Activated CD8-positive, alpha-beta memory T cell treated with anti-CD3 and anti-CD28 coated beads for 24 hours (primary cell): Measurements from ENCODE around the gene DNAJA4.

Experiments used
- DNase-seq: peaks from one replicate; pipeline ENCODE4 v3.0.0-alpha.2; 2020

The DNAJA4 gene

GRCh38 chr15:78284758-78285157 is 20.4 kb downstream of the DNAJA4 start:
- DNase-seq: no peak

DNA sequence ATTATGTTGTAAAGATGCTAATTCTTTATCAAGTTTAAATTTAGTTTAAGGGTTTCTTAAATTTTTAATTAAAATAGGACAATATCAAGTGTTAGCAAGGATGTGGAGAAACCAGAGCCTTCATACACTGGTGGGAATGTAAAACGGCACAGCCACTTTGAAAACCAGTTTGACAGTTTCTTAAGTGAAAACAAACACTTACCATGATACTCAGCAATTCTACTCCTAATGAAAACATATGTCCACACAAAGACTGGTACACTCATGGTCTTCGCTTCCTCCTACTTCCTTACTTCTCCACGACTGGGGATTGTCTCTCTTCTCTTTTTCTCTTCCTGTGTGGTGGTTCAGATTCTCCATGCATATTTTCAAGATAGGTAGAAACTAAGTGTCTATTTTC is 25.9 kb downstream of the DNAJA4 start:
- DNase-seq: no peak

DNA sequence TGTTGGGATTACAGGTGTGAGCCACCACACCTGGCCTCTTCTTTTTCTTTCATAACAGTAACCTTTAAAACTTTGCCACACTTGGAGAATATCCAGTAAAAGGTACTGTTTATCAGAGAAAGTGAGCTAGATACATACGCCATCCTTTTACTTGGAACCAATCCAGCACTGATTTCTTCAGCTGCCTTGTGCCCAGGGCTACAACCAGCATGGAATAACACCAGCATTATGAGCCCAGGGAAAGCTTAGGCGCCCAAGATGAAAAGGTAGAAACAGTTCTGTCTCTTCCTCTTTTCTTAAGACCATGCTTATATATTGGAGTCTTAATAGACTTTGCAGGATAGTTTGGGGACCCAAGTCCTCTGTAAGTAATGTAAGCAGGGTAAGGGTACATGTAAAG is 26.7 kb downstream of the DNAJA4 start:
- no peak for DNase-seq

- no peak for DNase-seq
These were observed 27.3 kb downstream of the DNAJA4 start for GRCh38 chr15:78291698-78292097.

GRCh38 chr15:78292219-78292618 is 27.9 kb downstream of the DNAJA4 start:
- DNase-seq: no peak

DNA sequence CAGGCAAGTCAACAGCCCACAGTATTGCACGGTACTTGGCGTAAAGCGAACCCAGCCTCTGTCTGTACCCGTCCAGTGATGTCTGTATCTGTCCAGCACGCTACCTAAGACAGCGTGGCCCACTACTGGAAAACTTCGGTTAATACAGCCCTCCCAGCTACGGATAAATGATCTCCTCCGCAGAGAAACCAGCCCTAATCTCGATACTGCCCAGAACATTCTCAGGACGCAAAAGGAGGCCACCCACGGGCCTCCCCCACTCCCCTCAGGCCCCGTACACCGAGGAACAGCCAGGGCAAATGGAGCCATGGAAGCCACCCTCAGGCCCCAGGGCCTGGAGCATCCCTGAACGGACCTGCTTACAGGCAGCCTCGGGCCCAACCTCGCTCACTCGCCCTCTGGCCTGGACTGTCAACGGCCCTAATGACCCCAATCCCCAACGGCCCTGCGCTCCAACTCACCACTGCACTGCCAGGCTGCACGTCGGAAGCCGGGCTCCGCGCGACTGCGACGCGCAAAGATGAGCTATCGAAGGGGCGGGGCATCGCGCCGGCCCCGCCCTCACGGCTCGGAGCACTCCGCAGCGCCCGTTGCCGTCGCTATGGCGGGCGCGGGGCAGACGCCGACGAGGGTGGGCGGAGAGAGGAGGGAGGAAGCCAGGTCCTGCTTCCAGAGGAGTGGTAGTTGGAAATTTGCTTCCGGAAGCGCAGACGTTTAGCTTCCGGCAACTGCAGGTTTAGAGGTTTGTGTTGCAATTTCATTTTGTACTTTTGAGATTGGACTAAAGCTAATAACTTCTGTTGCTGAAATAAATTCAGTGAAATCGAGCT is 35.0 kb downstream of the DNAJA4 start, which contains the start of gene SKIC8:
SKIC8 (minus strand) TSS at position 509 of the 830 bp plus-strand sequence. CDS start 3,923 bp downstream, outside the sequence.
- peak; percentile 94 for DNase-seq

- DNase-seq: no peak
These were observed 37.0 kb downstream of the DNAJA4 start for GRCh38 chr15:78301326-78301725.

- no peak for DNase-seq
These were observed 37.5 kb downstream of the DNAJA4 start for GRCh38 chr15:78301828-78302227.

GRCh38 chr15:78302579-78303312 is 38.4 kb downstream of the DNAJA4 start:
- DNase-seq: no peak

DNA sequence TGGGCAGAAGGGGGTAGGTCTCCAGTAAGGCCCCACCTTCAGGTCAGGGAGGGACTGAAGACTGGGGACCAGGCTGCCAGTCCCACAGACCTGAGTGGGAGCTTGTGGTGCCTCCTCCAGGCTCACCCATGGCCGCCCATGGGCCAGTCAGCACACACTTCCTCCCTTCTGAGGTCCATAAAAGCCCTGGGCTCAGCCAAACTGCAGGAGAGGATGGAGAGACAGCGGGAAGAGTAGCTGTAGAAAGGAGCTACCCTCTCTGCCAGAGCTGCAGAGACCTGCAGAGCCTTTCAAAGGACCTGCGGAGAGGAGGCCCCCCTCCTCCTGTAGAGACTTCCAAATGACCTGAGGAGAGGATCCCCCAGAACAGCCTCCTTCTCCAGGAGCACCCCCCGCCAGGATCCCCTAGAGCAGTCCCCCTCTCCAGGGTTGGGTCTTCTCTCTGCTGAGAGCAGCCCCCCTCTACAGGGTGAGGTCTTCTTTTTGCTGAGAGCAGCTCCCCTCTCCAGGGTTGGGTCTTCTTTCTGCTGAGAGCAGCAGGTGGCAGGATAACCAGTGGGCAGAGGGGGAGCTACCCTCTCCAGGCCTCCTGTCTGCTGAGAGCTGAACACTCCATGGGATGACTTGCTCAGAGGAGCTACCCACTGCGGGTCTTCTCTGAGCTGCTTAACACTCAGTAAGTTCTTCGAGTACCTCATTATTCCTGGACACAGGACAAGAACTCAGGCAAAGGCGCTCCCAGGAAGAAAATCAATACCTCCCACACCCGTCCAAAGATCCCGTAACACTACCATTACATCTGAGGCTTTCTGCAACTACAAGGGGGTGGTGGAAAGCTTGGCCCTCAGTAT is 40.1 kb downstream of the DNAJA4 start:
- DNase-seq: no peak

- no peak for DNase-seq
These were observed 41.9 kb downstream of the DNAJA4 start for GRCh38 chr15:78306176-78306774.

DNA sequence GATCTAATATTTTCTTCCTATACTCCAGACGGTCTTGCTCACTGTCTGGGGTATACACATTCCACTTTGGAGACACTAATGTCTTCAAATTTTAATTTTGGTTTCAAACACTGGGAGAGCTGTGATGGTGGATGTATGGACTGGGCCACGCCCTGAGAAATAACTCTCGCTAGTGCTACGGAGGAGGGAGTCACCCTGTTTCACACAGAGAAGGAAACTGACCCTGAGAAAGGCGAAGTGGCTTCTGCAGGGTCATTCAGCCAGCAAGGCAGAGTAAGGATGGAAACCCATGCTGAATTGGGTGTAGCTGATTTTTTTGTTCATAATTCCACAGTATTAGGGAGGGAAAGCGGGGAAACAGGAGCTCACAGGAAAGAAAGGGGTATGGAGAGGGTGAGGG is 43.6 kb downstream of the DNAJA4 start:
- no peak for DNase-seq

- DNase-seq: peak; percentile 73
These were observed 44.2 kb downstream of the DNAJA4 start for GRCh38 chr15:78308422-78309032.

DNA sequence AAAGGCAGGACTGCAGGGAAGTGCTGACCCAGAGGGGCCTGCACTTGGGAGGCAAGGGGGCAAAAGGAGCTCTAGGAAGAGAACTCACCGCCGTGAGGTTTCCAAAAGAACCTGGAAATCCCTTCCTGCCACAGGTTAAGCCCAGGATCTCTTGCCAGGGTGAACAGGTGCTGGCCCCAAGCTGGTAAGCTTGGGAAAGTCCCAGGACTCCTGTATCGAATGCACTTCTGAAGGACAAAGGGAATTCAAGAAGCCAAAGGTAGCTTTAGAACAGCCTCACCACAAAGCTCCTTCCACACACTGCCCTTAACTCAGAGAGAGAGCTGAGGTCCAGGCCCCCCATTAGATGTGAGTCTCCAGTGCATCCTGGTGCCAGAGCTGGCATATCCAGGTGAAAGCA is 46.9 kb downstream of the DNAJA4 start:
- no peak for DNase-seq

DNA sequence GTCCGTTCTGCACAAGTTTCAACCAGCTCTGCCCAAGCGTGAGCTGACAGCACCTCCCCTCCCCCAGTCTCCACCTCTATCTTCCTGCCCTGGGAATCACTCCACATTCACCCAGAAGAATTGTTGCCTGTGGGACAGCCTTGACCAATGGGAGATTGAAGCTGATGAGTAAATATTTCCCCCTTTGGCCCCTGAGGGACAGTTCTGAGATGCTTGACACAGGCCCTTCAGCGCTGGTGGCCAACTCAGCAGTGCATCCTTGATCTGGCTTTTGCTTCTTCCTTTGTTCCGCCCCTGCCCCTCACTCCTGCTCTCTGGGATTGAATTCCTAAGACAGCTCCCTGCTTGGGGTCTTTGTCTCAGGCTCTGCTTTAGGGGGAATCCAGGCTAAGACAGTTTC is 48.2 kb downstream of the DNAJA4 start:
- DNase-seq: no peak

DNA sequence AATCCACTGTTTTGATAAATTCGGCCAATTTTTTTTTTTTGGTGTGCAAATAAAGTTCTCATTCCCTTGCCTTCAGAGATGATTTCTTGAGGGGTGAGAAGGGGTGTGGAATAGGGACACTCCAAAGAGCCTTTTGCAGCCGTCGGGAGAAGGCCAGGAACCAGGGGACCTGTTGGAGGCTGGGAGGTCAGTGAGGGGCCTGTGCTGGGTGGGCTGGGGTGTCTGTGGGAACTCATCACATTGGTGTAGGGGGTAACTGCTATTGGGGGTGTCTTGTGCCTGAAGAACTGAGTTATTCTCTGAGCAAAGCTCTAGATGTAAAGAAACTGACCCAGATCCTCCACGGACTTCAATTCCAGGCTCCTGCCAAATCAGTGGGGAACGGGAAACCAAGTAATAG is 48.6 kb downstream of the DNAJA4 start:
- no peak for DNase-seq

GRCh38 chr15:78313383-78313782 is 49.0 kb downstream of the DNAJA4 start:
- DNase-seq: no peak

- no peak for DNase-seq
These were observed 49.8 kb downstream of the DNAJA4 start for GRCh38 chr15:78314181-78314581.

DNA sequence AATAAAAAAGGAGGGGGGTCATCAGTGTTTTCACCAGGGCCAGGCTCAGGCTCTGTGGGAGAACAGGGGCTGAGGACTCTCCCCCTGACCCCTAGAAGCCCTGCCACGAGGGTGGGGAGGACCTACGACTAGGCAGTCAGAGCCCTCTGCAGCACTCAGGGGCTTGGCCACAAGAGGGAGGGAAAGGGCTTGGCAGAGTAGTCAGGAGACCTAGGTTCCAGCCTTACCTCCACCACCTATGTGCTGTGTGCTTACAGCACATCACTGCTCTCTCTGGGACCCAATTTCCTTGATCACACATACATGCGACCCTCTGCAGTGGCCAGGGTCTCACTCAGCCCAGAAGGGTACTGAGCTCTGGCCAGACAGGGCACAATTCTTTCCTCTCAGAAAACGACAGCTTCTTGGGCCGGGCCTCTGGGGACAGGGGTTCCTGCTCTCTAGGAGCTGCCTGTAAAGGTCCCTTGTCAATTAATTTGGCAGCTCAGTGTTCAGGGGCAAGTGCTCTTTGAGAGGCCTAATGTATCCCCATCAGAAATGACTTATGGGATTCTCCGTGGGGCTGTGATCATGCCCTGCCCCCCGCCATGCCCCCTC is 51.4 kb downstream of the DNAJA4 start:
- DNase-seq: no peak

DNA sequence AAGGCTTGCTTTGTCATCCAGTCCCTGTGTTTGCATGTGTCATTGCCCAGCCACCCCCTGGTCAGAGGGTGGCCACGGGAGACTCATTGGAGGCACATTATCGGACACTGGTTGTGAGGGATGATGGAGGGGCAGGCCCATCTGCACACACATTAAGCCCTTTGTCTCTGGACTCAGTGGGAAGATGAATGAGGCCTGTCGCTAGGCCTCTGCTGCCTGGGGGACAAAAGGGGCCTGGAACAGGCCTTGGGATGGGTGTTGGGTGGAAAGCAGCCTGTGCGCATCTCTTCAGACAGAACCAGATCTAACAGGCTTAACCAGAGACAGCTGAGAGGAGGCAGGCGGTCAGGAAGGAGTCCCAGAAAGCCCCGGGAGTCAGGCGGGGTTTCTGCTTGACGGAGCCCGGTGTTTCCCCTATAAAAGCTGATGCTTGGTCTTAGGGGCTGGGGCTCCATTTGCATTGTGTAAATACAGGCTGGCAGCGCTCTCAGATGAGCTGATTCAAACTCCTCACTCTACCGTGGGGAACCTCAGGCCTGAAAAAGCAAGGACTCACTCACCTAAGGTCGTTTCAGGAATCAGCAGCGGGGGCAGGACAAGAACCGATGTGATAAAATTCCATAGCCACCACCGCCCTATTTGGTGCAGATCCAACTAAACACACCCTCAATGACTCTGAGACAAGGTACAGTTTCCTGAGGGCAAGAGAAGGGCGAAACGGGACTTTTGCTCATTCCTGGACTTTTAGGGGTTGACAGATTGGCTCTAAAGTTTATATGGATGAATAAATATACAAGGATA is 52.1 kb downstream of the DNAJA4 start:
- DNase-seq: no peak
